GM12872 (cell line): ENCODE measurements around the gene LRP11.

Experiments used
- TF ChIP-seq, protein P1 (sequence below): IDR thresholded peaks from 3 replicates; pipeline ENCODE4 v1.5.1; 2011; ENCODE audit warnings: low read depth, mild to moderate bottlenecking, low read length, moderate library complexity; ENCODE audit not compliant: insufficient read depth

The LRP11 gene, protein sequence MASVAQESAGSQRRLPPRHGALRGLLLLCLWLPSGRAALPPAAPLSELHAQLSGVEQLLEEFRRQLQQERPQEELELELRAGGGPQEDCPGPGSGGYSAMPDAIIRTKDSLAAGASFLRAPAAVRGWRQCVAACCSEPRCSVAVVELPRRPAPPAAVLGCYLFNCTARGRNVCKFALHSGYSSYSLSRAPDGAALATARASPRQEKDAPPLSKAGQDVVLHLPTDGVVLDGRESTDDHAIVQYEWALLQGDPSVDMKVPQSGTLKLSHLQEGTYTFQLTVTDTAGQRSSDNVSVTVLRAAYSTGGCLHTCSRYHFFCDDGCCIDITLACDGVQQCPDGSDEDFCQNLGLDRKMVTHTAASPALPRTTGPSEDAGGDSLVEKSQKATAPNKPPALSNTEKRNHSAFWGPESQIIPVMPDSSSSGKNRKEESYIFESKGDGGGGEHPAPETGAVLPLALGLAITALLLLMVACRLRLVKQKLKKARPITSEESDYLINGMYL

DNA sequence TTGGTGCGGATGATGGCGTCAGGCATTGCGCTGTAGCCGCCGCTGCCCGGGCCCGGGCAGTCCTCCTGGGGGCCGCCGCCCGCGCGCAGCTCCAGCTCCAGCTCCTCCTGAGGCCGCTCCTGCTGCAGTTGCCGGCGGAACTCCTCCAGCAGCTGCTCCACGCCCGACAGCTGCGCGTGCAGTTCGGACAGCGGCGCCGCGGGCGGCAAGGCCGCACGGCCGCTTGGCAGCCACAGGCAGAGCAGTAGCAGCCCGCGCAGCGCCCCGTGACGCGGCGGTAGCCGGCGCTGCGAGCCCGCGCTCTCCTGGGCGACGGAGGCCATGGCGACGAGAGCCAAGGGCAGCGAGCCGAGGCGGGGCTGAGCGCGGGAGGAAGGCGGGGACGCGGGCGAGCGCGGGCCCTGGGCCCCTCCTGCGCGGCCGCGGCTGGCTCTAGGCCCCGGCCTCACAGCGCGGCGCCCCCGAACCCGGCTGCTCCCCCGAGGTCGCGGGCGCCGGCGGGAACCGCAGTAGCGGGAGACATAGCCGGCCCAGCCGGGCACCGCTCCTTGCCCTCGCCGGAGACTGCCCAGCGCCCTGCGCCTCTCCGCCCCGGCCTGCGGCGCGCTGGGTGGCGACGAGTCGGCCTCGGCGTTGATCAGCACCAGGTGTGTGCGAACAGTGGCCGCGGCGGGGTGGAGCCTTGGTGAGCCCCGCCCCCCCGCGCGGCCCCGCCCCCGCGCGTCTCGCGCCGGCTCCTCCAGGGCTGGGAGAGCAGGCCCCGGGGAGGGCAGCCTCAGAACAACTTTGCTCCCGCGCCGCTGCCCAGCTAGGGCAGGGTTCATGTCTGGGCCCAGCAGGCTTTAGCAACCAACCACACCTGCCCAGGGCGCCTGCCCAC, at the start of gene LRP11:
Gene LRP11, minus strand, starts transcription at position 662 of the 880 bp plus-strand sequence. Its CDS starts 339 bp downstream, at position 323.
- TF ChIP-seq, protein P1, sequence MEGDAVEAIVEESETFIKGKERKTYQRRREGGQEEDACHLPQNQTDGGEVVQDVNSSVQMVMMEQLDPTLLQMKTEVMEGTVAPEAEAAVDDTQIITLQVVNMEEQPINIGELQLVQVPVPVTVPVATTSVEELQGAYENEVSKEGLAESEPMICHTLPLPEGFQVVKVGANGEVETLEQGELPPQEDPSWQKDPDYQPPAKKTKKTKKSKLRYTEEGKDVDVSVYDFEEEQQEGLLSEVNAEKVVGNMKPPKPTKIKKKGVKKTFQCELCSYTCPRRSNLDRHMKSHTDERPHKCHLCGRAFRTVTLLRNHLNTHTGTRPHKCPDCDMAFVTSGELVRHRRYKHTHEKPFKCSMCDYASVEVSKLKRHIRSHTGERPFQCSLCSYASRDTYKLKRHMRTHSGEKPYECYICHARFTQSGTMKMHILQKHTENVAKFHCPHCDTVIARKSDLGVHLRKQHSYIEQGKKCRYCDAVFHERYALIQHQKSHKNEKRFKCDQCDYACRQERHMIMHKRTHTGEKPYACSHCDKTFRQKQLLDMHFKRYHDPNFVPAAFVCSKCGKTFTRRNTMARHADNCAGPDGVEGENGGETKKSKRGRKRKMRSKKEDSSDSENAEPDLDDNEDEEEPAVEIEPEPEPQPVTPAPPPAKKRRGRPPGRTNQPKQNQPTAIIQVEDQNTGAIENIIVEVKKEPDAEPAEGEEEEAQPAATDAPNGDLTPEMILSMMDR, result no peak

DNA sequence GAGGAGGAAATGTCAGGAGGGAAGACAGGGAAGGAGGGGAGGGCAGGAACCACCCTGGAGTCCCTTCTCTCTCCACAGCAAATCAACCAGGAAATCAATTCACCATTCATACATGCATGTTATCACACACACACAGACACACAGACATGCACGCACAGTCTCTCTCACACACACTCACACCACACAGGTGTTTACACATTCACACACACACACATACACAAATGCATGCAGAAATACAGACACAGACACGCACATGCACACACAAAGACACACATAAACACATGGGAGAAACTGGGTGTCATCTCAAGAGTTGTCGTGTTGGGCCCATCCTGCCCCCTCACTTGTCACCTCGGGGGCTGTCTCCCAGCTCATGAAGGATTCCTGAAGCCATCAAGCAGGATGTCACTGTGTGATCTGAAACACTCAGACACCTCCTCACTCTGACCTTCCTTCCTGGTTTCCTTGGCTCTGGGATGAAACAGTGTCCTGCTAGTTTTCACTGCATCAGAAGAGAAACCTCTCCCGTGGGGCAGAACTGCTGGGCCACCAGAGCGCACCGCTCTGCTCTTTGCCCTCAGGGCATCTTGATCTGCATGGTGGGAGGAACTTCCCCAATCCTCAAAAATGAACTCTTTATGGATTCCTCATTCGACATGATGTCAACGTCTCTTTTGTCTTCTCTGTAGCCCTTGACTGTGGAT, 49.5 kb upstream of the LRP11 start:
- TF ChIP-seq, protein P1, result no peak

DNA sequence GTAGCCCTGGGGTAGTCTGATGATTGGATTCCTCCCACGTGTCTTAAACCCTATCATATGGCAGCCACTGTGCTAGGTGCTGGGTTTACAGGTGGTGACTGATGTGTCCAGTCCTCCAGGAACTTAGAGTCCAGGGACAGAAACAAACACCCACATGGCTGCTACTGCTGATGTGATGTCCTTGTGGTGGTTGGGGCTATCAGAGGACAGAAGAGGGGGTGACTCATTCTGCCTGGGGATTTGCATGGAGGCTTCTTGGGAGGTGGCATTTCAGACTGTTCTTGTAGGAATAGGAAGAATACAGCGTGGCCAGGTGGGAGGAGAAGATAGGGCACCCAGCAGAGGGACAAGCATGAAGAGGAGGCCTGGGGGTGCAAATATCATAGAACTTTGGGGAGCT, 48.9 kb upstream of the LRP11 start:
- TF ChIP-seq, protein P1, result no peak

DNA sequence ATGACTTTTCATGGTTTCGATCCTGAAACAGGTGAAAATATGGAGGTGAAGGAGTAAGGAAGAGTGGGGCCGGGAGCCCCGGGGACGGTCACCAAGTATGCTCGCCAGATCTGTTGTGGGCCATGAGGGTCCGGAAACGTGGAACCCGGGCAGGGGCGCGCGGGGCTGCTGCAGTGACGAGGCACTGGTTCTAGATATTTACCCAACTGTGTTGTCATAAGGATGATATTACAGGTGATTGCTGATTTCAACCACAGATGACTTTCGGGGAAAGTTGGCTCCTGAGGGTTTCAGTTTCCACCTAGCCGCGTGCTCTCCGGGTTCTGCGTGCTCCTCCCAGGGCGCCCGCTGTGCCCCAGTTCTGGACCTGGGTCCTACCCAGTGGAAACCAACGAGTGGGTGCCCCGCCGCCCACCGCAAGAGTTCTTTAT, 46.6 kb upstream of the LRP11 start:
- TF ChIP-seq, protein P1, result no peak

DNA sequence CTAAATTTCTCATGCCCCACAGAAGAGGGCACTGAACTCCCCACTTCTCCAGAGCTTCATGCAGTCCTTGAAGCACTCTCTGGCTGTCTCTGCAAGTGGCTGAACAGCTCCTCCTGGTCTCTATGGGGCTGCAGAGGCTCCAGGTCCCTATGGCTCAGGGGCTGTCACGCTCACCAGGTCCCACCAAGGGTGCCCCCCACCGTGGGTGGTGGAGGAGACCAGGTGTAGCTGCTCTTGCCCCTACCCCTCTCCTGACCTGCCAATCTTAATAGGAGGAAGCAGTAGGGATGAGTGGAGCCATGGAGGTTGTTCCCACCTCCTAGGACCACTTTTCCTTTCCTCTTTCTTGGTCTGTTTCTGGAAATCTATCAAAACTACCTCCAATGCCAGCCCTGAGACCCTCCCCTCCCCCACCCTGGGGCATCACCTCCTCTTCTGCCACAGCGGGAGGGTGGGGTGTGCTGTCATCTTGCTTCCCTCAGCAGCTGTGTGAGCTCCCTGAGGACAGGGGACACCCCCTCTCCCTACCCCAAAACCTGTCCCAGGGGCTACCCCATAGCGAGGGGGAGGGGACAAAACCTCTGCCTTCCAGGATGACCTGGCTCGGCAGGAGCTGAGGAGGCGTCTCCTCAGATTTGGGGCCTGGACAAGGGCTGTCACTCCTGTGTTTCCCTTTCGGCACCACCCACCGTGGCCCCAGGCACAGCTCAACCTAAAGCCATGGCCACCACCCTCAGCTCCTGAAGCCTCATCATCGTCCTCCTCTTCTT, 45.7 kb upstream of the LRP11 start:
- TF ChIP-seq, protein P1, result no peak

DNA sequence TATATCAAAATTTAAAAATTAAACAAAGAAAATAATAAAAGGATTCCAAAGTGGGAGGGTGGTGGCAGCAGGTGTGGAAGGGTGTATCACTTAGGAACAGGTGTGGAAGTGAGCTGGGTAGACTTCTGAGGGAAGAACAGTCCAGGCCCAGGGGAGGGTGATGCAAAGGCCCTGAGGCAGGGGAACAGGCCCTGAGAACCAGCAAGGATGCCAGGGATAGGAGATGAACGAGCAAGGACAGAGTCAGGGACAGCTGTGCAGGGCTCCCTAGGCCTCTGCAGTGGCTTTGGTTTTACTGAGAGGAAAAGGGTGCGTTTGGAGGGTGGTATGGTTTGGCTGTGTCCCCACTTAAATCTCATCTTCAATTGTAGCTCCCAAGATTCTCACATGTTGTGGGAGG, 43.2 kb upstream of the LRP11 start:
- TF ChIP-seq, protein P1, result no peak
